H1 (cell line): ENCODE measurements around the gene MMP21. TPM values are rescaled to one million over a fixed set of nuclear protein-coding genes. Genes with fewer than 3 reads are reported as not detected.

Source experiments
- CTCF ChIA-PET: fragments of 300-600 bp; sonication (Branson Sonifier 250); formaldehyde crosslinking; loops from one replicate; lab custom pipeline; 2021; ENCODE audit not compliant: partially characterized antibody; lab: Charles Lee
- POLR2A ChIA-PET: fragments of 300-600 bp; sonication (Branson Sonifier 250); formaldehyde crosslinking; loops from one replicate; lab custom pipeline; 2021; ENCODE audit warnings: inconsistent platforms; ENCODE audit not compliant: partially characterized antibody; lab: Charles Lee
- DNase-seq, 2 experiments: peaks; one replicate each; pipeline versions ENCODE4 v3.0.0 to v3.0.0-alpha.2; 2010 to 2022; ENCODE audit warnings: low spot score in 2 of 2, low read depth in 1 of 2, mixed read lengths in 1 of 2
- FAIRE-seq: peaks from 2 replicates; lab custom pipeline; 2011; peaks lifted over from hg19 to GRCh38; lab: Jason Lieb, UNC
- H2AFZ ChIP-seq: 2 replicates; pipeline ENCODE4 v1.8.1; 2012; ENCODE audit warnings: low read length, inconsistent platforms
- H2AK5ac ChIP-seq: 2 replicates; pipeline ENCODE4 v1.6.1; 2013; ENCODE audit warnings: low read depth, low read length
- H2BK120ac ChIP-seq: replicated peaks from 2 replicates; pipeline ENCODE3; 2013; ENCODE audit warnings: low read depth, low read length, inconsistent platforms
- H2BK12ac ChIP-seq: 2 replicates; pipeline ENCODE4 v1.6.1; 2013; ENCODE audit warnings: low read depth, low read length
- H2BK15ac ChIP-seq: 2 replicates; pipeline ENCODE4 v1.6.1; 2013; ENCODE audit warnings: low read length
- H2BK20ac ChIP-seq: 2 replicates; pipeline ENCODE4 v1.6.1; 2013; ENCODE audit warnings: low read length
- H2BK5ac ChIP-seq: 2 replicates; pipeline ENCODE4 v1.6.1; 2013; ENCODE audit warnings: low read depth, low read length
- H3K14ac ChIP-seq: 2 replicates; pipeline ENCODE4 v1.6.1; 2013; ENCODE audit warnings: inconsistent platforms; ENCODE audit not compliant: insufficient read length
- H3K18ac ChIP-seq: 2 replicates; pipeline ENCODE4 v1.6.1; 2013; ENCODE audit warnings: low read length; ENCODE audit errors: extremely low read depth
- H3K23ac ChIP-seq: 2 replicates; pipeline ENCODE4 v1.6.1; 2013; ENCODE audit warnings: inconsistent platforms; ENCODE audit not compliant: insufficient read length
- H3K23me2 ChIP-seq: 2 replicates; pipeline ENCODE4 v1.6.1; 2013; ENCODE audit warnings: low read depth, low read length
- H3K27ac ChIP-seq: 2 replicates; pipeline ENCODE4 v1.6.1; 2011; ENCODE audit warnings: low read depth, low read length, inconsistent platforms
- H3K27me3 ChIP-seq, 4 experiments: replicated peaks in 1 of 4; 1 replicate in 1 of 4; 2 replicates in 3 of 4; pipeline versions ENCODE4 v1.6.1 to v1.8.1; 2011 to 2013; ENCODE audit warnings: low read length in 3 of 4, mild to moderate bottlenecking in 3 of 4, inconsistent platforms in 2 of 4, mixed read lengths in 2 of 4, moderate library complexity in 1 of 4; ENCODE audit not compliant: control insufficient read depth in 3 of 4, insufficient read depth in 3 of 4; ENCODE audit errors: extremely low read depth in 1 of 4
- H3K36me3 ChIP-seq, 4 experiments: 2 replicates each; pipeline versions ENCODE4 v1.6.1 to v1.8.1; 2011 to 2013; ENCODE audit warnings: mild to moderate bottlenecking in 4 of 4, low read length in 3 of 4, moderate library complexity in 2 of 4, control low read depth in 1 of 4, inconsistent platforms in 1 of 4; ENCODE audit not compliant: insufficient read depth in 4 of 4, control insufficient read depth in 2 of 4
- H3K4ac ChIP-seq: replicated peaks from 2 replicates; pipeline ENCODE3; 2013; ENCODE audit warnings: low read length, low read depth, mixed read lengths, inconsistent platforms; ENCODE audit not compliant: insufficient read length
- H3K4me1 ChIP-seq, 4 experiments: replicated peaks in 1 of 4; 1 replicate in 1 of 4; 2 replicates in 3 of 4; pipeline versions ENCODE4 v1.6.1 to v1.8.1; 2011 to 2013; ENCODE audit warnings: low read length in 3 of 4, inconsistent platforms in 2 of 4, mixed read lengths in 1 of 4; ENCODE audit not compliant: insufficient read depth in 4 of 4, control insufficient read depth in 3 of 4
- H3K4me2 ChIP-seq, 2 experiments: 2 replicates each; pipeline versions ENCODE4 v1.6.1 to v1.8.1; 2011 to 2013; ENCODE audit warnings: low read depth in 2 of 2, low read length in 2 of 2, control low read depth in 1 of 2, inconsistent platforms in 1 of 2, mild to moderate bottlenecking in 1 of 2; ENCODE audit not compliant: insufficient read depth in 1 of 2
- H3K4me3 ChIP-seq, 4 experiments: fragments of 200-600, 300-600 bp in 1 of 4; sonication (generic), shearing (Covaris generic), sonication (Bioruptor Twin) in 1 of 4; 2 replicates each; pipeline versions ENCODE4 v1.5.1 to v1.8.1; 2011 to 2016; ENCODE audit warnings: low read length in 4 of 4, low read depth in 3 of 4, control low read depth in 2 of 4, inconsistent platforms in 2 of 4, mild to moderate bottlenecking in 2 of 4, mixed read lengths in 1 of 4, moderate library complexity in 1 of 4; ENCODE audit not compliant: insufficient read depth in 2 of 4; ENCODE audit errors: extremely low read depth in 1 of 4
- H3K56ac ChIP-seq: replicated peaks from 2 replicates; pipeline ENCODE3; 2013; ENCODE audit warnings: low read depth, mild to moderate bottlenecking, mixed read lengths, low read length, inconsistent platforms; ENCODE audit not compliant: insufficient read length
- H3K79me1 ChIP-seq: 2 replicates; pipeline ENCODE4 v1.6.1; 2013; ENCODE audit warnings: low read depth, low read length, control low read depth
- H3K79me2 ChIP-seq, 2 experiments: 2 replicates each; pipeline versions ENCODE4 v1.6.1 to v1.8.1; 2012 to 2013; ENCODE audit warnings: low read length in 2 of 2, mild to moderate bottlenecking in 2 of 2, inconsistent platforms in 1 of 2; ENCODE audit not compliant: insufficient read depth in 2 of 2, control insufficient read depth in 1 of 2
- H3K9ac ChIP-seq, 4 experiments: replicated peaks in 1 of 4; 1 replicate in 1 of 4; 2 replicates in 3 of 4; pipeline versions ENCODE4 v1.6.1 to v1.8.1; 2011 to 2013; ENCODE audit warnings: low read depth in 3 of 4, low read length in 3 of 4, control low read depth in 2 of 4, mild to moderate bottlenecking in 2 of 4, moderate library complexity in 2 of 4, inconsistent platforms in 1 of 4; ENCODE audit errors: extremely low read depth in 1 of 4
- H3K9me3 ChIP-seq, 2 experiments: 2 replicates each; pipeline versions ENCODE4 v1.6.1 to v1.8.1; 2012 to 2013; ENCODE audit warnings: mild to moderate bottlenecking in 2 of 2, moderate library complexity in 2 of 2, control low read depth in 1 of 2, inconsistent platforms in 1 of 2, low read depth in 1 of 2, low read length in 1 of 2, mixed read lengths in 1 of 2; ENCODE audit not compliant: insufficient read depth in 2 of 2
- H4K20me1 ChIP-seq, 2 experiments: replicated peaks in 1 of 2; 2 replicates each; pipeline versions ENCODE3 to v1.8.1; 2011 to 2013; ENCODE audit warnings: inconsistent platforms in 2 of 2, low read length in 2 of 2, mild to moderate bottlenecking in 1 of 2; ENCODE audit not compliant: insufficient read depth in 2 of 2, control insufficient read depth in 1 of 2
- H4K5ac ChIP-seq: 2 replicates; pipeline ENCODE4 v1.6.1; 2013; ENCODE audit warnings: low read length, low read depth, mixed read lengths, inconsistent platforms; ENCODE audit not compliant: insufficient read length
- H4K8ac ChIP-seq: 2 replicates; pipeline ENCODE4 v1.8.0; 2013; ENCODE audit warnings: mild to moderate bottlenecking, moderate library complexity, low read length, inconsistent platforms; ENCODE audit not compliant: insufficient read depth; ENCODE audit errors: extremely low read depth
- H4K91ac ChIP-seq: replicated peaks from 2 replicates; pipeline ENCODE3; 2013; ENCODE audit warnings: low read length, mixed read lengths, inconsistent platforms; ENCODE audit not compliant: insufficient read length
- ATF2 ChIP-seq: IDR thresholded peaks from 2 replicates; pipeline ENCODE4 v1.6.1; 2012; ENCODE audit warnings: low read length, inconsistent platforms
- CREB1 ChIP-seq: IDR thresholded peaks from 2 replicates; pipeline ENCODE4 v1.6.1; 2012; ENCODE audit warnings: inconsistent platforms
- CTBP2 ChIP-seq: IDR thresholded peaks from 2 replicates; pipeline ENCODE4 v1.7.0; 2011; ENCODE audit warnings: borderline replicate concordance, mild to moderate bottlenecking, moderate library complexity, mixed read lengths, low read length; ENCODE audit not compliant: insufficient read depth, insufficient read length
- GABPA ChIP-seq: IDR thresholded peaks from 2 replicates; pipeline ENCODE4 v1.6.1; 2011; ENCODE audit warnings: mild to moderate bottlenecking, low read length, moderate library complexity, borderline replicate concordance; ENCODE audit not compliant: insufficient read depth
- GTF2F1 ChIP-seq: IDR thresholded peaks from 2 replicates; pipeline ENCODE4 v1.6.1; 2012; ENCODE audit warnings: low read depth, low read length, improper control_type of control experiment, borderline replicate concordance
- JUND ChIP-seq: IDR thresholded peaks from 2 replicates; pipeline ENCODE4 v1.6.1; 2011; ENCODE audit warnings: mild to moderate bottlenecking, improper control_type of control experiment, low read length
- MAX ChIP-seq: IDR thresholded peaks from 2 replicates; pipeline ENCODE4 v1.6.1; 2012; ENCODE audit warnings: inconsistent platforms
- RBBP5 ChIP-seq: IDR thresholded peaks from 2 replicates; pipeline ENCODE4 v1.7.1; 2012; ENCODE audit warnings: low read depth, mild to moderate bottlenecking, inconsistent platforms, low read length, moderate library complexity, borderline replicate concordance
- SUZ12 ChIP-seq: fragments of 200-600 bp; sonication (generic); IDR thresholded peaks from 2 replicates; pipeline ENCODE4 v1.6.1; 2012; ENCODE audit warnings: mild to moderate bottlenecking, inconsistent platforms, low read length, moderate library complexity, mixed read lengths
- WGBS, 2 experiments: shearing (Covaris generic) in 1 of 2; methylation state at CpG; one replicate each; pipeline versions ENCODE4 v1.1.6 to v1.1.7; 2013 to 2015; ENCODE audit warnings: low lambda C conversion rate in 2 of 2, mixed read lengths in 2 of 2, inconsistent platforms in 1 of 2, low coverage in 1 of 2, missing lambda C conversion rate in 1 of 2; ENCODE audit not compliant: insufficient replicate concordance in 2 of 2, insufficient coverage in 1 of 2, insufficient read length in 1 of 2; ENCODE audit errors: extremely low coverage in 1 of 2, missing lambda C conversion rate in 1 of 2; 5-methylcytosine and 5-hydroxymethylcytosine counted together
- polyA plus RNA-seq, 7 experiments: library from polyadenylated mRNA; depleted of rRNA in 3 of 7; stranded (reverse) in 5 of 7; unstranded in 2 of 7; fragments of >200 nt in 5 of 7; fragments of 200-250 nt in 2 of 7; gene quantifications; 1 replicate in 5 of 7; 2 replicates in 1 of 7; 4 replicates in 1 of 7; pipeline versions ENCODE4 v1.2.1 to v1.2.3, GENCODE V29; 2011 to 2013; ENCODE audit warnings: missing spikeins in 2 of 7, mixed read lengths in 2 of 7
- total RNA-seq: library from RNA; stranded (reverse); fragmentation: NEBNext Ultra II Directional; extraction: Animal tissue kit (Norgen Biotek cat#: 25700); gene quantifications from 2 replicates; pipeline ENCODE4 v1.2.1, GENCODE V29; 2021

MMP21 gene
- total and polyA plus RNA-seq, 2 of the 8 experiments (the other 6 are each of a cell fraction or from before 2014, with no cell fraction given), result not detected

- H4K91ac ChIP-seq, result no peak overlapping the region
- DNase-seq (no peak), FAIRE-seq (no peak)
- H3K4ac ChIP-seq, result no peak overlapping the region
- H2AK5ac ChIP-seq, result no peak overlapping the region
- H3K18ac ChIP-seq, result no peak overlapping the region
- H3K79me1 ChIP-seq, result no peaks in the 10 kb centered on the region
- no peak overlapping the region for H3K4me2 ChIP-seq
- peaks cover 0 to 7% (median 3%) of the 10 kb centered on the region in 4 experiments; a peak in 3 of 7 replicates for H3K4me1 ChIP-seq
- no peak overlapping the region for H3K27ac ChIP-seq
- no peak overlapping the region for H3K56ac ChIP-seq
- H3K23me2 ChIP-seq, result no peaks in the 10 kb centered on the region
- H4K20me1 ChIP-seq, result peaks cover 0 to 5% of the 10 kb centered on the region in 2 experiments
- H3K9ac ChIP-seq, result no peak overlapping the region
- ChIA-PET CTCF (interaction anchor here (1.0 kb wide), 1 partner anchor 10 kb away, joined by 3 read pairs; no protein-coding TSS in a partner anchor), POLR2A (interaction anchor here (0.6 to 2.3 kb wide), 2 partner anchors 10 to 30 kb away, joined by 3 to 8 read pairs; no protein-coding TSS in a partner anchor)
- TF ChIP-seq CREB1 (no peak), ATF2 (no peak), GABPA (no peak), SUZ12 (no peak), JUND (no peak), RBBP5 (no peak), GTF2F1 (no peak), CTBP2 (no peak), MAX (no peak)
- H2BK20ac ChIP-seq, result no peak overlapping the region
- no peaks in the 10 kb centered on the region for H3K79me2 ChIP-seq
- no peak overlapping the region for H4K5ac ChIP-seq
- no peak overlapping the region for H3K14ac ChIP-seq
- no peak overlapping the region for H2AFZ ChIP-seq
- no peak overlapping the region for H2BK5ac ChIP-seq
- no peaks in the 10 kb centered on the region for H3K9me3 ChIP-seq
- no peak overlapping the region for H2BK120ac ChIP-seq
- H3K4me3 ChIP-seq, result no peak overlapping the region
- peaks cover 5 to 71% (median 35%) of the 10 kb centered on the region in 4 experiments for H3K36me3 ChIP-seq
- no peak overlapping the region for H2BK12ac ChIP-seq
- no peak overlapping the region for H3K23ac ChIP-seq
- no peaks in the 10 kb centered on the region for H3K27me3 ChIP-seq
- H4K8ac ChIP-seq, result no peak overlapping the region
- 75% methylated on average over 4 of the region's 4 CpGs; no CpG with 5 or more reads in 1 of the 2 experiments for WGBS, 2 experiments
- no peak overlapping the region for H2BK15ac ChIP-seq
Measured at GRCh38 chr10:125757742-125758141, 17.9 kb downstream of the MMP21 start.
